IPS-NIHi11 (cell line): ENCODE results near the gene ACOXL.
A peak's percentile ranks its signal among the peaks of the same experiment; 100 is the strongest.

Source experiments
- DNase-seq: peaks from one replicate; pipeline ENCODE4 v3.0.0; 2012; ENCODE audit warnings: mixed read lengths, low spot score

ACOXL gene

DNA sequence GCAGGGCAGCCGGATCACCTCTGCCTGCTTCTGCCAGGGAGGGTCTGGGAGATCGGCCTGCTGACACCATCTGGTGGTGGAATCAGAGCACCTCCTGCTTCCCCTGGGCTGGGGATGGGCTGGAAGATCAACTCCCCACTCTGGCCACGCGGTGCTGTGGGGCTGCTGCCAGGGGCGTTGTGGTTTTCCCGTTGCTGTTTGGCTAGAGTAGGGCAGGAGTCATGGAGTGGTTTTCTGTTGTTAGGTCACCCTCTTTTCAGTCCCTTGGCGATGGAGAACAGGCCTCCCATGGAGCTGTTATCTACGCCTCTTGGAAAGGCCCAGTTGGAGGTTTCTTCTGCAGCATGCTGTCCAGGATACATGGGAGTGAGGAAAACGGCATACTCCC is 403.5 kb downstream of the ACOXL start:
- peak; percentile 41 for DNase-seq

DNA sequence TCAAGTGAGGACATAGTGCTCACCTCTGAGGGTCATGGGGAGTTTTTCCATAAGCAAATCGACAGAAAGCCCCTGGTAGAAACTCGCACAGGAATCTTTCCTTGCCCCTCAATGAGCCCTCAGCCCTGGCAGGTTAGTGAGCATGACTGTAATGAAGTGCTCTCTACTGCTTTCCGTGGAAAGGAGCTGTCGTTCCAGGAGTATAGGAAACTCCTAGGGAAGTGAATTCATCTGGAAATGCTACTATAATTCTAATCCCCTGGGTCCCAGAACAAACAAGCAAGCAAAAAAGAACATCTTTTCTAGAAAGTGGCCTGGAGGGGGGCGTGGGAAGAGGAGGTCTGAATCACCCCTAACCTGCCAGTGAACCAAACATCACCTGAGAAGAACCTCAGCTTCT is 406.5 kb downstream of the ACOXL start:
- DNase-seq = no peak

DNA sequence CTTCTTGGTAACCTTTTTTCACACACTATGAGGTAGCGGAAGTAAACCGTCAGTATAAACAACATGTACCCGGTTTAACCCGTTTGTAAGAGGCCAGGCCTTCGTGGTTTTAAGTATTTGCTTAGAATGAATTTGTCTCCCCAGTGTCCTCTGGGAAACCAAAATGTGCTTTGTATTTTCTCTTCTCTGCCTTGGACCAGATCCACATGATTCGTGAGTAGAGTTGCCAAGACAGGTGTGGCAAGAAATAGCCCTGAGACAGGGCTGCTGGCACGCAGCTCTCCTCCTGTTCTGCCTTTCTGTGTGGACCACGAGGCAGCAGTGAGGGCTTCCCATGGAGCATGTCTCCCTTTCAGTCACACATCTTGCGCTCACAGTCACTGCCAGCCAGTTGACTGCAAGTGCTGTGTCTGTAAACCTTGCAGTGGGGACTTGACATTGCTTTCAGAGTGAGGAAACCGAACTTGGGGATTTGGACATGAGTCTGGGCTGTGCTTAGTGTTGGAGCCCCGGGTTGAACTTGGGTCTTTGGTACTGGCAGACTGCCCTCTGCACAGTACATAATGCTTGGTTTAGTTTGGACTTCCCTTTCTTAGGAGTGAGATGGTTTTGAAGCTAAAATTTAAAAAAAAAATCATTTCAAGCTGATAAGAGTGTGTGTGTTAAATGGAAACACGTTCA is 407.4 kb downstream of the ACOXL start:
- DNase-seq = no peak

DNA sequence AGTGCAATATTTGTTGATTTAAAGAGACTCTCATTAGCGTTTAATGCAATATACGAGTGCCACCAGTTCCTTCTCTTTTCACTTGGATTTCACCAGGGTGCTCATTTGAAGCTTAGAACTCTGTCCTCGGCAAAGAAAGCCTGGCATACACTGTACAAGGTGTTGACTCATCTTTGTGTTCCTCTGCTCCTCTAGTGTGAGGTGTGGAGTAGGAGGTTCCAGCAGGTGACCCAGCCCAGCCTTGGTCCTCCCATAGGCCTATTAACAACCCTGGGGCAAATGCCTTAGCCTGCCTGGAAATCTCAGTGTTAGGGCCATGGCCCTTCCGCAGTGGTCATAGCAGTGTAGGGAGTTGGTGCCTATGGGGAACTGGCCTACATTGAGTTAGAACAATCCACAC is 408.4 kb downstream of the ACOXL start:
- no peak for DNase-seq

DNA sequence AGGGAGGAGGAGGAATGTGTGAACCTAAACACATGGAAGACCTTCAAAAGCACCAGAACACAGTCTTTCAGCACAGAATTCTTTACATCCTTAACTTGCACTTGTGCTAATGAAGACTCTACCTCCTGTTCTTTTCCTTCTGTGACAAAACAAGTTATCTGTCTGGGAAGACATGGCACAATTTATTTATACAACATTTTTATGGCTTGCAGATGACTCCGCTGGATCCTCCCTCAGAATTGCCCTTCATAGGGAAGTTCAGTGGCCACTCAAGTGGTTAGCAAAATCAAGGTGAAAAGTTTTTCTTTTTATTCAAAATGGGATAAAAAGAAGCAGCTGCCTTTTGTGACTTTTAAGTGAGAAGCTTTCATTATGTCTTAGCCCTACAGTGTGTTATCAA is 409.7 kb downstream of the ACOXL start:
- DNase-seq = no peak

DNA sequence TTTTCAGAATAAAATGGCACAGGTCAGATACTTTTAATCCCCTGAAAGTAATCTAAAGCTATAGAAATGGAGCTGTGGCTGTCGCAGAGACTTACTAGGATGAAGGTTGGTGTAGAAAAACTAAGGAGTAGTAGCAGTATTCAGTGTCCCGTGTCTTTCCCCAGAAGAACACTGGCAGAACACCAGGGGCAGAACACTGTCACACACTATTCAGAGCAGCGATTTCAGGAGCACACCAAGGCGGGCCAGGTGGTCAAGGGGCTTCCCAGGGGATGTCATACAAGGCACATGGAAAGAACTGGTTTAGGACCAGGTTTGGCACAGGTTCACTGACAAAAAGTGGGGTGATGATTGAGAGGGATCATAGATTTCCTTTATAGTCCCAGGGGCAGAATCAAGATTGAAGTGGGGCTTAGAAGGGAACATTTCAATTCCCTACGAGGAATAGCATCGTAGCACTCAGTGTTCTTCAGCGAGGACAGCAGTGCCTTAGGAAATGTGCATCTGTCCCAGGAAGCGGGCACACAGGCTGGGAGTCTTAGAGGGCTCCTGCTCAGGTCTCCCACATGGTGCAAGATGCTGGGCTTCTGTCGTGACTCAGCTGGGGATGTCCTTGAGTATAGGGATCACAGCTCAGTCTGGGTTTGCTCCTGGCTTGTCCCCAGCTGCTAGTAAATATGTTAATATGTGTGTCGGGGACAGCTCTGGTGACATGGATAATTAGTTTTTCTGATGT is 410.9 kb downstream of the ACOXL start:
- no peak for DNase-seq

DNA sequence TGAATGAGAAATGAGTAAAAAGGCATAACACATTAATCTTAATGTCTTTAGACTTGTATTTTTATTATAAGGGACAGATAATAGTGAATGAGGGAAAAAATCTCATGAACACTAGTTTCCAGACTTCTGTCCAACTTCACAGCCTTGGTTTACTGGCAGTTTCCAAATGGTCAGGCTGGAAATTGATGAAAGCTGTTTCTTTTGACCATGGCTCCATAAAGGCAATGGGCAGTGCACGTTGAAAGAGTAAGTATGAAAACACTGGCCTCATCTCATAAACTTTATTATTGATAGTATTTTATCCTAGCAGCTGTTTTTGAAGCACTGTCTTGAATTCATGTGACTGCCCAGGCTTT is 411.4 kb downstream of the ACOXL start:
- no peak for DNase-seq

DNA sequence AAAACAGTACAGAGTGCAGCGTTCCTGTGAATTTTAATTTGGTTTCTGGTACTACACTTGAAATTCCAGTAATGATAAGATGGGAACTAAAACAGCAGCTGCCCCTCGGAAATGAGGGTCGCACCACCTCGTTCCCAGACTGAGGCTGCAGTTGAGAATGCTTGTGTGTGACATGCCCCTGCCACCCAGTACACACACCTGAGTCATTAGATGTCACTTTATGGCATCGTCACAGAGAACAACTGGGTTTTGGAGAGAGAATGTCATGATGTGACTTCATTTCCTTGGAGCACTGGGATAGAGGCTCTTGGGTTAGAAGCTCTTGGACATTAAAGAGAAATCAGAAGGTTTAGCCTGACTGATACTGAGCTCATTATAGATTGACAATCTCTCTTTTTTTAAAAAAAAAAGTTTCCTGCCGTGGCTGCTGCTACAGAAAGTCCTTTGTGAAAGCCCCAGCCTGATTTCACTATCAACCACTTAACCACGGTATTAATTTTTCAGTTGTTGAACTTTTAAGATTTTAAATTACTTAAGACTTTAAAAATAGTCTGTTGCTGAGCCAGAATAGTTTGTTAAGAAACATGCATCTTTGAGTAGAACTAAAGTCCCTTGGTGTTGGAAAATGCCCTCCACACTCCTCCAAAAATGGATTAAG is 412.9 kb downstream of the ACOXL start:
- DNase-seq = no peak

DNA sequence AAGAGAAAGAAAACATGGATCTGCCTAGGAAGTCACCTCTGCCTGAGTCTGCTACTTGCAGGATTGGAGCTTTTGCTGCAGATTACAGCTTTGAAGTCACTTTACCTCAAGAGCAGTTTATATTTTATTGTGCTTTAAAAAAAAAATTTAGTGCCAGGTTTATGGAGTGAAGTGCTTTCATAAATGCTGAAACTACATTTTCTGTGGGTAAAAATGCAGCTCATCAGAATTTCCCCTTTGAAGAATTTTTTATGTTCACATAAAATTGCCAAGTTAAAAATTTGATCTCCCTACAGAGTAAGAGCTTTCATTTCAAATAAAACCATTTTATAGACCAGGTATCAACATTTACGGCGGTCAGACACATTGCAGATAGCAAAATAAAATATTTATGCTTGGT is 413.6 kb downstream of the ACOXL start:
- no peak for DNase-seq

DNA sequence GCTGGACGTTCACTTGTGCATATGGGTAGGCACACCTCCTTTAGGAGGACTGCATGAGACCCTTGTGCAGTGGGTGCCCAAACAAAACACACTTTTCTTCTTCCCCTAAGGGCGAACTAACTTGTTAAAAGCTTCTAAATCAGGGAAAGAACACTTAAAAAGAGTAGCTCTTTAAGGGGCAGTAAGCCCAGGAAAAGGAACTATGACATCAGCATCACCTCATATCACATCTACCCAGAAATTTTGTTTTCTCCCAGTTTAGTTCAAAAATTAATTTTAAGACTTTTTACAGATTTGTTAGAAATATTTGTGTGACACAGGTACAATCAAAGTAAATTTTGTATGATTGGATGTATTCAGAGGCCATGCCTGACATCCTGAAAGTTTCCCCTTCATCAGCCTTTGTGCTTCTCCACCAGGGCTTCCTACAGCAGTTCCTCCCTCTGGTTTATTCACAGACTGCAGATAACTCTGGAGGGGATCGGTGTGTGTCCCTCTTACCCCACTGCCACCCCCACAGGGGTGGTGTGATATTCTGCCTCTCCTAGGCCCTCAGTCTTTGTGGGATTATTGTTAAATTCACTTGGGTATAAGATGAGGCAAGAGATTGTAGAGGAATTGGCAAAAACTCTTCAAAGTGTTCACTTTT is 416.0 kb downstream of the ACOXL start:
- no peak for DNase-seq

DNA sequence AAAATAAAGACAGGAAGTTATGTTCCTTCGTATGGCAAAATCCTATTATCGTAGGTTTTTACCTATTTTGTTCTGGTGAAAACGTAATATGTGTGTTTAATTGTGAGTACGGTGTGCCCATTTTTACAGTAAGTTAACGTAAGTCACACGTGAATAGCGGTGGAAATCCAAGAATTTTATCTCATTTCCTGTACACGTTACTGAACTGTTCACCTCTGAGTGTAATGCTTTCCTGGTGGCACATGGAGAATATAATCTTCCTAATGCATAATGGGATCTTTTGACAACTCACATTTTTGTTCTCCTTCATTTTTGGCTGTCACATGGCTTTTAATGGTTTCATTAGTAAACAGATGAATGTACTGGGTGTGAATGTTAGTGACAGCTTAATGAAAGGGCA is 416.6 kb downstream of the ACOXL start:
- no peak for DNase-seq

DNA sequence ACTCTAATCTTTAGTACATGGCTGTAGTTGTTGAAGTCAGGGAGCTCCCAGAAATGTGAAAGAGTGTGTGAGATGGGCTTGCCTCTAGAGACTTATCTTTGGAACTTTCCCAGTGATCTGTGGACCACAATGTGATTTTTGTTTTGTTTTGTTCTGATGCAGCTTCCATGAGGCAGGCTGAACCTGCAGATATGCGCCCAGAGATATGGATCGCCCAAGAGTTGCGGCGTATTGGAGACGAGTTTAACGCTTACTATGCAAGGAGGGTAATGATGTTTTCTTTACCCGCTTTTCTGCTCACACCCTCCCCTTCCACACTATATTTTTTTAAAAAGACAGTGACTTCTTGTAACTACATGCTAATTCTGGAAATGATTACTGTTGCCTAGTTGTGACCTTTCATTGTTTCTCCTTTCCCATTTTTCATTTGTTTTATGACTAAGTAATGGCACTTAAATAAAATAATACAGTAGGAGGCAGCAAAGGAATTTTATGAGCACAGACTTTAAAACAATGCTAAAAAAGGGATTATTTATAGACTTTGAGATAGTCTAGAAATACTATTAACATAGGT is 417.6 kb downstream of the ACOXL start:
- no peak for DNase-seq

DNA sequence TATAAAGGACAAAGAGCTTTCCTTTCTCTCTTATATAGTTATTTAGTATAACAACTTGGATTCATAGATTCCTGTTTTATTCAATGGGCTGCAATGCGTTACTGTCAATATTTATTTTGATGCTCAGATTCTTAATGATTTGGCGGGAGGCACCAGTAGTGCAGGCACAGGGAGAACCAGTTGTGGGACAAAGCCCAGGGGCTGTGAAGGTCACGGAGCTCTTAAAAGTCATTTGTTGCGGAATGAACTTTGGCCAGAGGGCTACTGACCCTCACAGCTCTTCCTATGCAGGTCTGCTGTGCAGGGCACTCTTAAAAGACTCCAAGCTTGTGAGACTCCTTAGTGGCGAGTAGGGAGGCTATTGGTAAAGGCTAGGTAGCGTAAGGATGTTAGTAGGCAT is 422.4 kb downstream of the ACOXL start:
- no peak for DNase-seq

DNA sequence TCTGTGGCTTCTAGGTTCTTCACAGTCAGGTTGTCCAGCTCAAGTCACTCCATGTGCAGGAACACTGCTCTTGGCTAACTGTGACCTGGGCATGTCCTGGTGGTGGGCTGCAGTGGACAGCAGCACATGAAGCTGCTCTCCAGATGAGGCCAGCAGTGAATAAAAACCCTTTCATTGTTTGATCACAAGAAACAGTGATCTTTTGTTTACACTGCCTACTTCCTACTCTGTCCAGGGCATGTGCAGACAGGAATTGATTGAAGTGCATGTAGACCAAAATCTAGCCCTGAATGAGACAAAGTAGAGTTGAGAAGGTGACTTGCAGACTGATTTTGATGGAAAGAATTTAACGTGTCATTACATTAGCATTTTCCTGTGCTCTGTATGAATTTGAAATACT is 423.2 kb downstream of the ACOXL start:
- no peak for DNase-seq

DNA sequence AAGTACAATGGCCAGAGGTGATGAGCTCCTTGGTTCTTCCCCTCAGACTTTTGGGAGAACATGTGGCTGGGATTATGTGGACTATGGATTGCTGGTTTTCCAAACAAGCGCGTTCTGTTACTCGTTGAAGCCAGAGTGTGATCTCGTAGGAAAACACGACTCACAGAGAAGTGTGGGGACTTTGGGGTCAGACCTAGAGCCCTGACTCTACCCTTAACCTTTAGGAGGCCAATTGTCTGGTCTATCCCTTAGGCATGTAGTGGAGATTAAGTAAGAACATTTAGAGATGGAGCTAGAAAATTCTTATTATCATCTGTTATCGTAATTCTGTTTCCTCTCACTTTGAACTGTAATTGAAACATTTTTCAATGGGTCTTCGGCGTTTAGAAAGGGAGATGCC is 424.2 kb downstream of the ACOXL start:
- DNase-seq = no peak

DNA sequence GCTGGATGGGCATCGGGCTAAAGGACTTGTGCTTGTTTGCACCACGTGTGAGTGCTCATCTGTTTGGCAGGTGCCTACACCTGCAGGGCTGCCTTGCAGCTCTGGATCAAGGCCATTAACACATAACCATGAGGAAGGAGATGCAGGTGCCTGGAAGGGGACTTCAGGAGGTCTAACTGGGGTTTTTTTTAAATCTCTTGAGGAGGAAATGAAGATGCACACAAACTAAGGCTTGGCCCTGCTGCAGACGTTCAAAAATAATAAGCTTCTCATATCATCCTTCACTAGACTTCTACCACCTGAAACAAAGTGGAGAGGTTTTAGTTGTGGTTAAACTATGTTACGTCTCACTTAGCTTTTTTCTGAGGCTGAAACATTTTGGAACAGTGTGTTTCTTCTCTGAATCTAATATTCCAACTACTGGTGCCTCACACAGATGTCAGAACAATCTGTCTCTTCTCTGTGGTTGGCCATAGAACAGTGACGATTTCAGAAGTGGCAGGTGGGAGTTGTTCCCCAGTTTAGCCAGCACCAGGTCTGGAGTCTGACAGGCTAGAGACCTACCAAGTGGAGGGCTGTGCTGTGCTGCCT is 424.8 kb downstream of the ACOXL start:
- no peak for DNase-seq

DNA sequence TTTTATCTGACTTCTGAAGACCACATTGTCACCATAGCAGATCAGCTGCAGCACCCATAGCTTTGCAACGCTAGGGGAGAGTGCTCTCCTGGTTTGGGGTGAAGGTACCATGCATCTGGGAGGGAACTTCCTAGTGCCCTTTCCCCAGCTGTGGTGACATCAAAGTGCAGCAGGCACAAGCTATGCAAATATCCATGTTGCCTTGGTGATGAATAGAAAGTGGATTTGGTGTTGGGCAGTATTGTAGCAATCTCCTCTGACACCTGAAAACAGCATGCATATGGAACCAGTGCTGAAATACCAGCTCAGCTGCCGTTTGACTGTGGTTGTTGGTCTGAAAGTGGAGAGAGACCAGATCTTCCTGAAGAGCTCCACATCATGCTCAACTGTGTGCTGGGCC is 425.4 kb downstream of the ACOXL start:
- DNase-seq = no peak

DNA sequence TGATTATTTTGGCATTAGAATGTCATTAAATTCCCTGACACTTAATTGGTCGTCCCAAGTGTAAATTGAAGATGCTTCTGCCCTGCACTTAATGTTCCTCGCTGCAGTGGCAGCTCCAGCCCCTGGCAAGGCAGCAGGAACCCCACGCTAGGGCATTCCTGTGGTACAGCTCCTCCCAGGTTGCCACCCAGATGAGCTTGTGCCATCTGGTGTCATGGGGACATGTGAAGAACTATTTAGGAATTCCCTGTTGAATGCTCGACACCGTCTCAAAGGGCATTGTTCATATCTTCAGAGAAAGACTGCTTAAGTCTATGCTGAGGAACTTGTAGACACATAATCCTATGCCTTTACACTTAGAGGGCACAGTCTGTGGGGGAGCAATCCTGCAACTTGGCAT is 427.3 kb downstream of the ACOXL start:
- no peak for DNase-seq

DNA sequence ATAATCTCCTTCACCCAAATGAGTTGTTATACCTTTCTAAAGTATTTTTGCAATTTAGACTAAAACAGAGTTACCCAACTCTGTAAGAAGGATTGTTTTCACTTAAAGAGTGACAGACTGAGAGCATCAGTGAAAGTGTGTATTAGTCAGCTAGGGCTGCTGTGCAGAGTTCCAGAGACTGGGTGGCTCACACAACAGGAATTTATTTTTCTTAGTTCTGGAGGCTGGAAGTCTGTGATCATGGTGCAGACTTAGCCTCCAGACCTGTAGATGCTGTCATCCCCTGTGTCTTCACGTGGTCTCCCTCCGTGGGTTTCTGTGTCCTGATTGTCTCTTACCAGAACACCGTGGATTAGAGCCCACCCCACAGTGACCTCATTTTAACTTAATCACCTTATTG is 428.4 kb downstream of the ACOXL start:
- no peak for DNase-seq

DNA sequence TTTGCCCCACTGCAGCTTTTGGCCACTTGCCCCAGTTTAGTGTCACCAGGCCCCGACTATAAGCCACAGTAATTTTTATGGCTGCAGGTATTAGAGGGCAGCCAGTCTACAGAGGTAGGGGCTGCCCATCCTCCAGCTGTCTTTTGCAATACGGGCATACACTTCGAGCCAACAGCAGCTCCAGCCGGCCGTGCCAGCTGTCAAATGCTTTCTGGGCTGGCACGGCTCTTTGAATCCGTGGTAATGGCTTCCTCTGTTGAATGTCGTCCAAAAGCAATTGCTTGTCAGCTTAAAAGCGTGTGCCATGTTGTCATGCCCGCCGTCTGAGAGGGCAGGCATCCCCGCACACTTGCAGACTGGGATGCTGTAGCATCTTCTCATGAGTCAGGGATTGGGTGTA is 429.6 kb downstream of the ACOXL start:
- no peak for DNase-seq

DNA sequence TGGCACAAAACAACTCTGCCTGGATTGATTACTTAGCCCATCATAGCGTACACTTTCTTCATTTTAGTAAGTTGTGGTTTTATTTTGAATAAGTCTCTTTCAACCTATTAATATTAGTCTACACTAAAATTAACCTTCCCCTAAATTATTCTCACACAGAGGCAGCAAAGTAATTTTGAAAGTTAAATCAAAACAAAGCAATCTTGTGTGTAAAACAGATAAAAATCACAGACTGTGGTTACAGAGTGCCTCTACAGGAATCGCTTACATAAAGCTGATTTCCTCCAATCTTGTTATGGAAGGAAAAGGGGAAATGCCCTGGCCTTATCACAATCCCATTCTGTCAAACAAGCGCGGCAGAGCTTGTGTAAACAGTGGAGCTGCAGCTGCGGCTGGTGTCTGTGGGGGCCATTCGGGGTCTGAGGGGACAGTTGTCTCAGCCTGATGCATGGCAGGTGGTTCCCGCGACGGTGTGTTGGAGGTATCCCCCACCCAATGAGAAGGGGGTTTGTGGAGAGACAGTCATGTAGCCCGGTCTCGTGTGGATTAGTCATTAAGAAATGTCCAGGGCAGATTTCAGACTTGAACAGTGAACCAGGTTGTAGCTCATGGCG is 430.5 kb downstream of the ACOXL start:
- DNase-seq = no peak

DNA sequence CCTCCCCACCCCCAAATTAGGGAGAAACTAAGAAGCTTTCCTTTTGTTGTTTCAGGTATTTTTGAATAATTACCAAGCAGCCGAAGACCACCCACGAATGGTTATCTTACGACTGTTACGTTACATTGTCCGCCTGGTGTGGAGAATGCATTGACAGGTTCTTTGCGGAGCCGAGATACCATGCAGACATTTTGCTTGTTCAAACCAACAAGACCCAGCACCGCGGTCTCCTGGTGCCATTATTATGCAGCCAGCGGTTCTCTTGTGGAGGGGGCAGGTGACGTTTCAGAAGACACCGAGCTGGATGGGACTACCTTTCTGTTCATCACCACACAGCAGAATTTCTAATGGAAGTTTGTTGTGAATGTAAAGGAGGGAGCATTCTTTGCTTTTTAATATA is 431.7 kb downstream of the ACOXL start:
- DNase-seq = peak; percentile 33
